MM.1S (cell line): Measurements from ENCODE around the gene ASIC2.

Source experiments
- DNase-seq: peaks from one replicate; pipeline ENCODE4 v3.0.0-alpha.2; 2015
- H2AFZ ChIP-seq: fragments of 300-600 bp; sonication (generic); 2 replicates; pipeline ENCODE4 v1.6.0; 2016; ENCODE audit warnings: antibody characterized with exemption, low read length
- H3F3A ChIP-seq: fragments of 300-600 bp; sonication (generic); 2 replicates; pipeline ENCODE4 v1.6.1; 2016; ENCODE audit warnings: mild to moderate bottlenecking, antibody characterized with exemption, low read length, moderate library complexity, mixed read lengths; ENCODE audit not compliant: insufficient read depth
- H3K27ac ChIP-seq: fragments of 300-600 bp; sonication (generic); 2 replicates; pipeline ENCODE4 v1.5.1; 2016; ENCODE audit warnings: mild to moderate bottlenecking, low read length
- H3K27me3 ChIP-seq: fragments of 300-600 bp; sonication (generic); replicated peaks from 2 replicates; pipeline ENCODE4 v1.6.0; 2016; ENCODE audit warnings: low read length; ENCODE audit not compliant: insufficient read depth
- H3K36me3 ChIP-seq: fragments of 300-600 bp; sonication (generic); replicated peaks from 2 replicates; pipeline ENCODE4 v1.6.1; 2016; ENCODE audit warnings: mild to moderate bottlenecking, low read length, mixed read lengths; ENCODE audit not compliant: insufficient read depth
- H3K4me1 ChIP-seq: fragments of 300-600 bp; sonication (generic); 2 replicates; pipeline ENCODE4 v1.6.1; 2016; ENCODE audit warnings: low read length, mixed read lengths
- H3K4me2 ChIP-seq: fragments of 300-600 bp; sonication (generic); 2 replicates; pipeline ENCODE4 v1.6.0; 2016; ENCODE audit warnings: low read depth, low read length
- H3K4me3 ChIP-seq: fragments of 300-600 bp; sonication (generic); 2 replicates; pipeline ENCODE4 v1.5.1; 2016; ENCODE audit warnings: low read length, mixed read lengths
- H3K79me2 ChIP-seq: fragments of 300-600 bp; sonication (generic); 2 replicates; pipeline ENCODE4 v1.6.1; 2016; ENCODE audit warnings: mixed run types, low read length, mixed read lengths
- H3K9ac ChIP-seq: fragments of 300-600 bp; sonication (generic); 2 replicates; pipeline ENCODE4 v1.6.1; 2016; ENCODE audit warnings: low read length, mixed read lengths
- H3K9me2 ChIP-seq: fragments of 300-600 bp; sonication (generic); replicated peaks from 2 replicates; pipeline ENCODE4 v1.6.1; 2016; ENCODE audit warnings: mild to moderate bottlenecking, low read length, mixed read lengths; ENCODE audit not compliant: insufficient read depth
- H3K9me3 ChIP-seq: fragments of 300-600 bp; sonication (generic); replicated peaks from 2 replicates; pipeline ENCODE4 v1.6.1; 2016; ENCODE audit warnings: mild to moderate bottlenecking, low read length, mixed read lengths; ENCODE audit not compliant: insufficient read depth
- H4K20me1 ChIP-seq: fragments of 300-600 bp; sonication (generic); 2 replicates; pipeline ENCODE4 v1.6.1; 2016; ENCODE audit warnings: mild to moderate bottlenecking, low read length, moderate library complexity, mixed read lengths; ENCODE audit not compliant: insufficient read depth
- EZH2 ChIP-seq: fragments of 300-600 bp; sonication (generic); optimal IDR thresholded peaks from 2 replicates; pipeline ENCODE3; 2017; ENCODE audit warnings: low read depth, mild to moderate bottlenecking, antibody characterized with exemption, low read length, mixed read lengths
- EZH2phosphoT487 ChIP-seq: fragments of 300-600 bp; sonication (generic); IDR thresholded peaks from 2 replicates; pipeline ENCODE4 v1.6.1; 2018; ENCODE audit warnings: antibody characterized with exemption, low read length
- TF ChIP-seq, protein P1 (sequence below): fragments of 300-600 bp; sonication (generic); IDR thresholded peaks from 2 replicates; pipeline ENCODE4 v1.5.1; 2016; ENCODE audit warnings: antibody characterized with exemption, low read length, mixed read lengths

The ASIC2 gene

DNA sequence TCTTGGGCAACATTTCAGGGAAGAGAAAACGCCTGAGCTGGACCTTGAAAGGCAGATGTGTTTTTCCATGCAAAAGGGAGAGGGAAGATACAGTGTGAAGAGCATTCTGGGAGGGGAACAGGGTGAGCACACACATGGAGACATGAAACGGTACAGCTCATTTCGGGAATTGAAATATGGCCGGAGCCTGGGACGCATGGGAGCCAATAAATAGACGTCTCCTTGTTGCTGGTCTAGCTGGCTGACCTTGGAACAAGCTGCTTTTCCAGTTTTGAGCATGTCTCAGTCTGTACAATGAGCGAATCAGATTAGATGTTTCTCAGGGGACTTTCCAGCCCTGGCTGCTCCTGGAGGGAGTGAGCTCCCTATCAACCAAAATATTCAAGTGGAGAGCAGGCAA lies 63.6 kb downstream of the ASIC2 start:
- Histone ChIP-seq H4K20me1 (no peaks in the 10 kb centered on the region), H3K36me3 (no peaks in the 10 kb centered on the region), H3F3A (no peaks in the 10 kb centered on the region), H3K9me3 (no peaks in the 10 kb centered on the region), H2AFZ (no peak overlapping the region), H3K27me3 (no peaks in the 10 kb centered on the region), H3K27ac (no peak overlapping the region), H3K4me2 (no peak overlapping the region), H3K4me3 (no peak overlapping the region), H3K9me2 (no peaks in the 10 kb centered on the region), H3K79me2 (no peaks in the 10 kb centered on the region), H3K4me1 (no peaks in the 10 kb centered on the region), H3K9ac (no peak overlapping the region)
- TF ChIP-seq EZH2phosphoT487 = no peak
- TF ChIP-seq EZH2 = no peak
- TF ChIP-seq, protein P1, sequence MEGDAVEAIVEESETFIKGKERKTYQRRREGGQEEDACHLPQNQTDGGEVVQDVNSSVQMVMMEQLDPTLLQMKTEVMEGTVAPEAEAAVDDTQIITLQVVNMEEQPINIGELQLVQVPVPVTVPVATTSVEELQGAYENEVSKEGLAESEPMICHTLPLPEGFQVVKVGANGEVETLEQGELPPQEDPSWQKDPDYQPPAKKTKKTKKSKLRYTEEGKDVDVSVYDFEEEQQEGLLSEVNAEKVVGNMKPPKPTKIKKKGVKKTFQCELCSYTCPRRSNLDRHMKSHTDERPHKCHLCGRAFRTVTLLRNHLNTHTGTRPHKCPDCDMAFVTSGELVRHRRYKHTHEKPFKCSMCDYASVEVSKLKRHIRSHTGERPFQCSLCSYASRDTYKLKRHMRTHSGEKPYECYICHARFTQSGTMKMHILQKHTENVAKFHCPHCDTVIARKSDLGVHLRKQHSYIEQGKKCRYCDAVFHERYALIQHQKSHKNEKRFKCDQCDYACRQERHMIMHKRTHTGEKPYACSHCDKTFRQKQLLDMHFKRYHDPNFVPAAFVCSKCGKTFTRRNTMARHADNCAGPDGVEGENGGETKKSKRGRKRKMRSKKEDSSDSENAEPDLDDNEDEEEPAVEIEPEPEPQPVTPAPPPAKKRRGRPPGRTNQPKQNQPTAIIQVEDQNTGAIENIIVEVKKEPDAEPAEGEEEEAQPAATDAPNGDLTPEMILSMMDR = no peak
- no peak for DNase-seq

DNA sequence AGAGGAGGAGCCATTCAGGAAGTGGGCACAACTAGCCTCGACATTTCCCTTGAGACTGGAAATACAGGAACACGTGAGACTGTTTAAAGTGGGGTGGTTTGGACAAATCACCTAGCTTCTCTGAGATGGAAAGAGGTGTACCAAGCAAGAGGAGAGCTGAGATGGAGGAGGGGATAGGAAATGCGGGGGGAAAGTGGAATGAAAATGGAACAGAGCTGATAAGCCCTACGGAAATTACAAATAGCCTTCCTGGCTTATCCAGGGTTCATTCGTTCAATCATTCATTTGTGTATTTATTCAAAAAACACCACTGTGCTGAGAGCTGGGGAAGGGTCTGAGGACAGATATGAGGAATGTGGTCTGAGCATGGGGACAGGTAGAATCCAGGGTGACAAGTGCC lies 64.1 kb downstream of the ASIC2 start:
- Histone ChIP-seq H3K27me3 (no peaks in the 10 kb centered on the region), H3K9ac (no peak overlapping the region), H3K4me3 (no peak overlapping the region), H3K9me2 (no peaks in the 10 kb centered on the region), H3K27ac (no peak overlapping the region), H3K79me2 (no peaks in the 10 kb centered on the region), H2AFZ (no peak overlapping the region), H3K9me3 (no peaks in the 10 kb centered on the region), H3K4me1 (no peaks in the 10 kb centered on the region), H3K4me2 (no peak overlapping the region), H3K36me3 (no peaks in the 10 kb centered on the region), H4K20me1 (no peaks in the 10 kb centered on the region), H3F3A (no peaks in the 10 kb centered on the region)
- no peak for TF ChIP-seq EZH2phosphoT487
- DNase-seq = no peak

DNA sequence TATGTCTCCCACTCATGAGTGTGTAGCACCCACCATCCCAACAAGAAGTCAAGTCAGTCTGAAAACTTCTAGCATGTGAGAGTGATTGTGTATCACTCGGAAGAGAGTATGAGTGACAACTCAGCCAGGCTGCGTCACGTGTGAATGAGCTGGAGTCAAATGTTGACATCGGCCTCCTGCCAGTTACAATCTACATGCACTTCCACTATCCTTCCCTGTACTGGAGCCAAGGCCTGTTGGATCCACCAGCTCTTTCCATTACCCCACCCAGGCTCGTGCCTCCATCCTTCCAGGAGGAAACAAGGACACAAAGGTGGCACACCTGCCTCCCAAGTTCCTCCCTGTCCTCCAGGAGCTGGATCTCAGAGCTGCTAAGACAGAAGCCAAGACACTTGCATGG lies 64.5 kb downstream of the ASIC2 start:
- H3K4me2 ChIP-seq = no peak overlapping the region

DNA sequence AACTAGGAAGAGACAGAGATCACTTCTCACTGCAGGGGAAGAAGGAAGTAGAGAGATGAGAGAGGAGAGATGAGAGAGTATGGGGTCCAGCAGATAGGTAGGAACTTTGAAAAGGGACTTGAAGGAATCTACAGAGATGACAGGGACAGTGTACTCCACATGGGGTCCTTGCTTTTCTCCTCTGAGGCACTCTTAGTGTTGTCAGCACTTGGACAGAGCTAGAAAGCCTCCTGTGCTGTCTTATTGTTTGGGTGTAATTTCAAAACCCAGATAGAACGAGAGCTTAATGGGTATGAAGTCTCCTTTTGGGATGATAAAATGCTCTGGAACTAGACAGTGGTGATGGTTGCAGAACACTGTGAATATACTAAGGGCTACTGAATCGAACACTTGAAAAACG lies 65.2 kb downstream of the ASIC2 start:
- TF ChIP-seq EZH2 (no peak), EZH2phosphoT487 (no peak)
- TF ChIP-seq, protein P1 = no peak
- H3K27ac ChIP-seq = no peak overlapping the region
- H3K9me3 ChIP-seq = no peaks in the 10 kb centered on the region
- no peaks in the 10 kb centered on the region for H3K9me2 ChIP-seq
- no peaks in the 10 kb centered on the region for H3K36me3 ChIP-seq
- H3F3A ChIP-seq = no peaks in the 10 kb centered on the region
- H2AFZ ChIP-seq = no peak overlapping the region
- no peaks in the 10 kb centered on the region for H4K20me1 ChIP-seq
- no peaks in the 10 kb centered on the region for H3K79me2 ChIP-seq
- no peak overlapping the region for H3K4me2 ChIP-seq
- no peaks in the 10 kb centered on the region for H3K4me1 ChIP-seq
- no peak overlapping the region for H3K9ac ChIP-seq
- DNase-seq = no peak
- no peak overlapping the region for H3K4me3 ChIP-seq
- no peaks in the 10 kb centered on the region for H3K27me3 ChIP-seq

More for the DNA sequence above, 64.5 kb downstream of the ASIC2 start:
- Histone ChIP-seq H3K9ac (no peak overlapping the region), H2AFZ (no peak overlapping the region), H3K9me3 (no peaks in the 10 kb centered on the region), H3F3A (no peaks in the 10 kb centered on the region), H3K9me2 (no peaks in the 10 kb centered on the region), H3K79me2 (no peaks in the 10 kb centered on the region), H3K27me3 (no peaks in the 10 kb centered on the region), H3K4me3 (no peak overlapping the region), H3K36me3 (no peaks in the 10 kb centered on the region), H3K4me1 (no peaks in the 10 kb centered on the region), H4K20me1 (no peaks in the 10 kb centered on the region), H3K27ac (no peak overlapping the region)
- no peak for TF ChIP-seq EZH2
- TF ChIP-seq, protein P1 = no peak
- no peak for TF ChIP-seq EZH2phosphoT487
- no peak for DNase-seq
